Progenitor cell of endocrine pancreas (in vitro differentiated cells): ENCODE results near the gene YWHAE. TPM values are rescaled to one million over a fixed set of nuclear protein-coding genes. Genes with fewer than 3 reads are reported as not detected.

Experiments used
- DNase-seq: peaks from one replicate; pipeline ENCODE4 v3.0.0; 2021; ENCODE audit warnings: low spot score; ENCODE audit not compliant: unreplicated experiment
- H3K27ac Mint-ChIP-seq: 2 replicates; pipeline ENCODE4 v1.8.0; 2021; ENCODE audit warnings: mild to moderate bottlenecking, moderate library complexity, mixed read lengths
- H3K27me3 Mint-ChIP-seq: 2 replicates; pipeline ENCODE4 v1.8.0; 2021; ENCODE audit warnings: mixed read lengths
- H3K36me3 Mint-ChIP-seq: 2 replicates; pipeline ENCODE4 v1.8.0; 2022; ENCODE audit warnings: mixed read lengths; ENCODE audit not compliant: insufficient read depth
- H3K4me1 Mint-ChIP-seq: 2 replicates; pipeline ENCODE4 v1.8.0; 2021; ENCODE audit warnings: low read depth, mixed read lengths
- H3K4me3 Mint-ChIP-seq: 2 replicates; pipeline ENCODE4 v1.8.0; 2021; ENCODE audit warnings: low read depth, mild to moderate bottlenecking, moderate library complexity, mixed read lengths
- H3K9me3 Mint-ChIP-seq: 2 replicates; pipeline ENCODE4 v1.8.0; 2021; ENCODE audit warnings: low read depth, mixed read lengths
- CTCF ChIP-seq: fragments of 200-600 bp; sonication (generic); IDR thresholded peaks from one replicate; pipeline ENCODE4 v1.5.0; 2021; ENCODE audit warnings: antibody characterized with exemption, mild to moderate bottlenecking; ENCODE audit not compliant: unreplicated experiment
- total RNA-seq: library from RNA; stranded (reverse); gene quantifications from 2 replicates; pipeline ENCODE4 v1.2.1, GENCODE V29; 2021

Gene YWHAE
- total RNA-seq, 1 donor from 2014 or later, result 951 TPM

- Mint-ChIP-seq H3K4me1 (peaks cover 39% of the 10 kb centered on the region), H3K9me3 (no peaks in the 10 kb centered on the region), H3K36me3 (peaks cover 6% of the 10 kb centered on the region), H3K27me3 (no peaks in the 10 kb centered on the region), H3K27ac (peak overlapping the region; percentile 76), H3K4me3 (no peak overlapping the region)
- DNase-seq, result no peak
- no peak for TF ChIP-seq CTCF
Observed at GRCh38 chr17:1375615-1376014, 24.4 kb downstream of the YWHAE start.

GRCh38 chr17:1374431-1375177 lies 25.4 kb downstream of the YWHAE start:
- H3K27ac Mint-ChIP-seq, result peak overlapping the region; percentile 15
- no peak overlapping the region for H3K4me3 Mint-ChIP-seq
- H3K36me3 Mint-ChIP-seq, result peaks cover 6% of the 10 kb centered on the region
- peaks cover 35% of the 10 kb centered on the region for H3K4me1 Mint-ChIP-seq
- TF ChIP-seq CTCF, result no peak
- no peak for DNase-seq
- no peaks in the 10 kb centered on the region for H3K9me3 Mint-ChIP-seq
- no peaks in the 10 kb centered on the region for H3K27me3 Mint-ChIP-seq

GRCh38 chr17:1373707-1374237 lies 26.2 kb downstream of the YWHAE start:
- H3K4me1 Mint-ChIP-seq, result peaks cover 29% of the 10 kb centered on the region
- no peak for TF ChIP-seq CTCF
- H3K9me3 Mint-ChIP-seq, result no peaks in the 10 kb centered on the region
- H3K27me3 Mint-ChIP-seq, result no peaks in the 10 kb centered on the region
- H3K36me3 Mint-ChIP-seq, result peaks cover 5% of the 10 kb centered on the region
- no peak for DNase-seq
- H3K4me3 Mint-ChIP-seq, result no peak overlapping the region
- peak overlapping the region; percentile 15 for H3K27ac Mint-ChIP-seq

- Mint-ChIP-seq H3K4me1 (peaks cover 27% of the 10 kb centered on the region), H3K4me3 (no peak overlapping the region), H3K36me3 (peaks cover 1% of the 10 kb centered on the region), H3K27me3 (no peaks in the 10 kb centered on the region), H3K9me3 (no peaks in the 10 kb centered on the region), H3K27ac (peak overlapping the region; percentile 69)
- no peak for DNase-seq
- no peak for TF ChIP-seq CTCF
Observed at GRCh38 chr17:1372618-1373017, 27.4 kb downstream of the YWHAE start.

- Mint-ChIP-seq H3K4me3 (no peak overlapping the region), H3K27me3 (no peaks in the 10 kb centered on the region), H3K9me3 (no peaks in the 10 kb centered on the region), H3K36me3 (no peaks in the 10 kb centered on the region), H3K27ac (peak overlapping the region; percentile 69), H3K4me1 (peaks cover 26% of the 10 kb centered on the region)
- TF ChIP-seq CTCF, result no peak
- DNase-seq, result no peak
Observed at GRCh38 chr17:1371893-1372590, 28.0 kb downstream of the YWHAE start.
